GM18861 (cell line): ENCODE results near the gene GLDC.
"Not testable (repeated sequence)": the region's sequence is repeated elsewhere in the genome, so short reads cannot be mapped to it uniquely, and the experiment has no call there.

ENCODE experiments used
- ATAC-seq: cut with Tn5 transposase; IDR thresholded peaks from one replicate; pipeline ENCODE4 v1.9.1; 2021; ENCODE audit not compliant: unreplicated experiment

The GLDC gene

DNA sequence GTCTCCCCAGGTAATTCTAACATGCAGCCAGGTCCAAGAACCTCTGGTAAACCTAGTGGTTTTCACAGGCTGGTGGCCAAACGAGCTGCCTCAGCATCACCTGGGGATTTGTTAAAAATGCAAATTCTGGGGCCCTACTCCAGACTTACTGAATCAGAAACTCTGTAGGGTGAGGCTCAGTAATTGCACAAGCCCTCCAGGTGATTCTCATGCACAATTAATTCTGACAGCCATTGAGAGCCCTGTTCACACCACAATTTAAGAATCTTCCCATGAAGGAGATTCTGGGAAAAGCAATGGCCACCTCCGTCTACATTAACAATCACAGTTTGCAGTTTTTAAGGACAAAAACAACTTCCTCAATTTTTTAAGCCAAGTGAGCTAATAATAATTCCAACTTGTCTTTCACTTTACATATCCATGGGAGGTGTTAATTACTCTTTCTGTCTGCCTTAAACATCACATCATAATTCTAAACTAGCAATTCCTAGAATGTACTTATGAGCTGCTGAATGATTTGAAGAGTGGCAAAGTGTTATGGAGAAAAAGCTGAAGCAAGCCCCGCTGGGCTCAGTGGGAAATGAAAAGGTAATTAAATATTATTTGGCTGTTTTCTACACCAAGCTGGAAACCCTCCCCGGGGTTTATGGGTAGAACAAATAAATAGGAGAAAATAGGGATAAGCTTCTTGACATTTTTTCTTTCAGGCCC is 70.0 kb downstream of the GLDC start:
- ATAC-seq: peak; percentile 87

DNA sequence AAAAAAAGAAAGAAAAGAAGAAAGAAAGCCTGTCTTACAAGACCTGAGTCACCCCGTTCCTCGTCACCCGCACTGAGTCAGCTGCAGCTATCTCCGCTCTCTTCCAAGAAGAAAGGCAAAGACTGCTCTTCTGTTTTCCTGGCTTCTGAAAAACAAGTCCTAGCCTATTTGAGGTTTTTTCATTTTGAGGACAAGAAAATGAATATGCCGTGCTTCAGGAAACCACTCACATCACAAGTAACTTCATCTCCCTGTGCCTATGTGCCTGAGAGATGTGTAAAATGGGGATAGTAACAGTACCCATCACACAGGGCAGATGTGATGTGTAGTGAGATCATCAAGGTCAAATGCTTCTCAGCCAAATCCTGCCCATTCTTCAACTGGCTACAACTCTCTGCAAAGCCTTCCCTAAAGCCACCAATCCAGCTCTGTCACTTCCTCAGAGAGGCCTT is 78.4 kb downstream of the GLDC start:
- no peak for ATAC-seq

- ATAC-seq: no peak
Measured at GRCh38 chr9:6566409-6567139, 79.0 kb downstream of the GLDC start.

- ATAC-seq: no peak
Measured at GRCh38 chr9:6565312-6565711, 80.2 kb downstream of the GLDC start.

DNA sequence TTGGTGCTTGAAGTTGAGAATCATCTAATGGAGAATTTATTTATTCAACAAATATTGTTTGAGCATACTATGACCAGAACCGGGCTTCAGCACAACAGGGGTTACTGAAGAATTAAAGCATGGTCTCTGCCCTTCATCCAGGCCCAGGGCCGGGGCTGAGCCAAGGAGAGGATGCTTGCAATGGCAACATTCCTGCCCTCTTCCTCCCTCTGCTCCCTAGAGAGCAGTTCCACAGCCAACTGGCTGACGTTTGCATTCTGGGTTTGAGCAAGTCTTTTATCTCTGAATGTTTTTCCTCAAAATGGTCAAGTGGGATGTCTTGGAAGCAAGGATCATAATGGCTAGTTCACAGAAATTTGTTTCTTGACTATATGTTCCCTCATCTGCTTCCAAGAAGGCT is 80.7 kb downstream of the GLDC start:
- no peak for ATAC-seq

DNA sequence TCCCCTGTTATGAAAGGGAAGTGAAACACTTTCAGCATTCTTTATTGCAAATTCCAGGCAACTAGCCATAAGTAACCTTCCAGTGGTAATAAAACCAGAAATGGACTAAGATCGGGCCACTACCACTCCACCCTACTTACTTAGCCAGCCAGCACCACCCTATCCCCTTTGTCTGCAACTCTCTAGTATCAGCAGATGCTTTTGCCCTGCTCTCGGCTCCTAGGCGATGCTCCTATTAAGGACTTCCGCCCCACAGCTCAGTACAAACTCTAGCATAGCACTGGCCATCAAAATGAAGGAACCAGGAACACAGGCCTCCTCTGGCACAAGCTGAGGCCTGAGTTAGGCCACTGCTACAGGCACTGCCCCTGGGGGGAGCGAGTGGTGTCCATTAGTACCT is 81.2 kb downstream of the GLDC start:
- ATAC-seq: no peak

DNA sequence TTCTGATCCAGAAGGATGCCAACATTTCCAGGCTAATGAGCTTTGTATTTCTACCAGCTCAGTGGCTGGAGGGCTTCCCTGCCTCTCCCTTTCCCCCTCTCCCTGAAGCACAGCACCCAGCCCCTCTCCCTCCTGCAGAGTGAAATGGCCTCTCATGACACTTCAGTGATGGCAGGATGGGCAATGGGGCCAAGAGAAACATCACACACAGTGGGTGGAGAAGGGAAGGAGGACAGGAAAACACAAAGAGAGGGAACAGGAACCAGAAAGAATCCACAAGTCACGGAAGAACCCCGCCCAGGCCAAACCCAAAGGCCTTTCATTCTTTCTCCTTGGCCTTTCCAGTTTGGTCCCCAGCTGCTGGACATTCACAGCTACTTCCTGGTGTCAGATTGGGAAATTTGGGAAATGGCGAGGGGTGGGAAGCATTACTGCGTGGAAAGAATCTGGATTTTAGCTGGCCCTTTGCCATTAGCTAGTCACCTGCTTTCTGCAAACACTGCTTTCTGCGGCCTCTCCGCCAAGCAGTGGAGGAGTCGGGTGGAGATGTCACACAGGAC is 82.6 kb downstream of the GLDC start:
- ATAC-seq: no peak

DNA sequence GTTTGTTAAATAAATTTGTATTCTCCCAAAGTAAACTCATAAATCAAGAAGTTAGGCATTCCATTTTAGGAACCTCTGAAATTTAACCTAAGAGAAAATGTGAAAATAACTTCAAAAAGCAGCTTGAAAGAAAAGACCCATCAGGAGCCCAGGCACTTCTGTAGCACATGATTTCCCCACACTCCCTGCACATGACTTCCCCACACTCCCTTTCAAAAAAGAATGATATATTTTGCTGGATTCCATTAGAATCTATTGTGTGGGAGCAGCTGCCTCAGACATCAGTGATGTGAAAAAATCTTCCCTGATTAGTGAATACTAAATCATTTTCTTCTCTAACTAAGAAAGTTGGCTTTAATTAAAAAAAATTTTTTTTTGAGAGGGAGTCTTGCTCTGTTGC is 83.3 kb downstream of the GLDC start:
- ATAC-seq: no peak

DNA sequence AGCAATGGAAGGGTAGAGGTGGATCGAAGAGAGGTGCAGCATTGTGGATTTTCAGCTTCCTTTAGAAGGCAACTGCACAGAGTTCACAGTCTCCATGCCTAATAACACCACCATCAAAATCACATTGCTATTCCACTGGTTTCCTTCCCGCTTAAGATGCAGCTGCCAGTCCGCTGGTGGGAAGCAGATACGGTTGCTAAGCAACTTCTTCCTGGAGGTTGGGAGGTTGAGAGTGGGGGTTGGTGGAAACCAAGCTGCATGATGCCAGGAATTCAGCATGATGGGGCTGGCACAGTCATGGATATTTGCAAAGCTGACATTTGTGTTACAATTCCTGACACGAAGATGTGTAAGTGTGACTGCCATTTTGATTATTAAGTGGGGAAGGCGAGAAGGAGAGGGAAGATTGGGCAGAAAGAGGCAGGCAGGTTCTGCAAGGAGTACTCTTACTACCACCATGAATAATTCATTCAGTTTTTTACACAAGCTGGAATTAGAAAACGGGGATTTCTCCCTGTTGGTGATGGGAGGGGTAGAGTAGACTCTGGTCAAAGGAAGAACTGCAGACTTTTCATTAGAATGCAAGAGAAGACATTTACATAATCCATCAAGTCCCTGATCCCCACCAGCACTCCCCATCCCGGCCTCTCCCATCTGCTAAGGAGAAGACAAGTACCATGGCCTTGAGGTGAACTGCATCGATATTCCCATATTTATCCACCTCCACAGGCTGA is 87.5 kb downstream of the GLDC start:
- no peak for ATAC-seq

GRCh38 chr9:6553866-6554265 is 91.7 kb downstream of the GLDC start:
- ATAC-seq: no peak

GRCh38 chr9:6552498-6553121 is 92.9 kb downstream of the GLDC start:
- ATAC-seq: no peak

- no peak for ATAC-seq
Measured at GRCh38 chr9:6552033-6552432, 93.5 kb downstream of the GLDC start.

DNA sequence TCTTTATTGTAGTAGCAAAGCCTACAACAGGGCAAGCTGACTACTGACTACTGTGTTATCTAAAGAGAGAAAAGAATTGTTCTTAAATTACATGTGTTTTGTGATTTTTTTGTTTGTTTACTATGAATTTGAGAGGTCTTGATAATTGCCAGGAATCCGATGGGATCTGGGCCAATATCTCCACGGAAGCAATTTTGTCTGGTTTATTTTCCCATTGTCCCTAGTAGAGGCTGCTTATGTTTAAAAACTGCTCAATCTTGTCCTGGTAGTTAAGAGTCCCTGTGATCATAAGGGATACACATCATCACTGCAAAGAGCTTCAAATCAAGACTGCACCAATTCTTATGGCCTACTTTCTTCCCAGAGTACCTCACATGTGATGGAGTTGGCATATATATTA is 94.4 kb downstream of the GLDC start:
- ATAC-seq: no peak

- no peak for ATAC-seq
Measured at GRCh38 chr9:6549106-6549800, 96.3 kb downstream of the GLDC start.

- ATAC-seq: no peak
Measured at GRCh38 chr9:6545017-6545691, 100.4 kb downstream of the GLDC start.

DNA sequence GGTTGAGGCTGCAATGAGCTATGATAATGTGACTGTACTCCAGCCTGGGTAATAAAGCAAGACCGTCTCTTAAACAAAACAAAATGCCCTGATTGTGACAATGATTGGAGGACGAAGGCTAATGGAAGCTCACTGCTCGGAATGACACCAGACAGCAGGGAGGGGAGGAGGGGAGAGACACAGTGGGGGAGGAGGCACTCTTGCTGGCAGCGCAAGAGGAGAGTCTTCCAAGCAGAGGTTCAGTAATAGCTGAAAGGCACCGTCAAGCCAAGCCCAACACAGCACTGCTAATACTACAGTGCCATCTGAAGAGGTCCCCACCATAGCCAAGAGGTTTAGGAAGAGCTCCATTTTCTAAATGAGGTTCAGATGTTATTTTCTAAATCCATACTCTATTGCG is 102.3 kb downstream of the GLDC start:
- ATAC-seq: no peak

DNA sequence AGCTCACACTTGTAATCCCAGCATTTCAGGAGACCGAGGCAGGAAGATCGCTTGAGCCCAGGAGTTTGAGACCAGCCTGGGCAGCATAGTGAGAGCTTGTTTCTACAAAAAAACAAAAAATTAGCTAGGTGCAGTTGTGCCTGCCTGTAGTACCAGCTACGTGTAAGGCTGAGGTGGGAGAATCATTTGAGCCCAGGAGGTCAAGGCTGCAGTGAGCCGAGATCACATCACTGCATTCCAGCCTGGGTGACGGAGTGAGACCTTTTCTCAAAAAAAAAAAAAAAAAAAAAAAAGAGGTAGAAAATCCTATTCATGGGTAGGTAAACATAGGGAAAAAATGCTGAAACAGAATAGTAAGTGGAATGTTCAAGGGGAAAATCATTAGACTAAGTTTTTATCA is 102.9 kb downstream of the GLDC start:
- not testable (repeated sequence) for ATAC-seq

DNA sequence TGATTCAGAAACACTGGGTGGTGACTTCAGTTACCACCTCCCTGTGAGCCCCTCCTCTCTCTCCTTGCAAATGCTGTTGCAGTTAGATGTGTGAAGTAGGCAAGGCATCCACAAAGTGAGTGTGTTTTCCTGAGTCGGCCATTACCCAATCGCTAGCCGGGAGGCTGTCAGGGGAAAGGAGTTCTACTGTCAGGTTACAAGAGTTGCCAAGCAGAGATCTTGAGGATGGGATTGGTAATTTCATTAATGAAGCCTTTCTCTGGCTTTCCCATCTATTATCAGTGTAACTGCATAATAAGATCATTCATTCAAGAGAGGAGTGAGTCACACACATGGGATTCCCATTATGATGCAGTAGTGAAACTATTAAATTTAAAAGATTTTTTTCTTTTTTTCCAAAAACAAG is 106.9 kb downstream of the GLDC start:
- ATAC-seq: no peak

GRCh38 chr9:6535594-6535993 is 109.9 kb downstream of the GLDC start:
- ATAC-seq: no peak
